Kidney tubule cell (primary cell): Measurements from ENCODE around the gene WASF3.

Experiments used
- DNase-seq: peaks from one replicate; pipeline ENCODE4 v3.0.0-alpha.2; 2018; ENCODE audit warnings: low spot score

The WASF3 gene, protein sequence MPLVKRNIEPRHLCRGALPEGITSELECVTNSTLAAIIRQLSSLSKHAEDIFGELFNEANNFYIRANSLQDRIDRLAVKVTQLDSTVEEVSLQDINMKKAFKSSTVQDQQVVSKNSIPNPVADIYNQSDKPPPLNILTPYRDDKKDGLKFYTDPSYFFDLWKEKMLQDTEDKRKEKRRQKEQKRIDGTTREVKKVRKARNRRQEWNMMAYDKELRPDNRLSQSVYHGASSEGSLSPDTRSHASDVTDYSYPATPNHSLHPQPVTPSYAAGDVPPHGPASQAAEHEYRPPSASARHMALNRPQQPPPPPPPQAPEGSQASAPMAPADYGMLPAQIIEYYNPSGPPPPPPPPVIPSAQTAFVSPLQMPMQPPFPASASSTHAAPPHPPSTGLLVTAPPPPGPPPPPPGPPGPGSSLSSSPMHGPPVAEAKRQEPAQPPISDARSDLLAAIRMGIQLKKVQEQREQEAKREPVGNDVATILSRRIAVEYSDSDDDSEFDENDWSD

DNA sequence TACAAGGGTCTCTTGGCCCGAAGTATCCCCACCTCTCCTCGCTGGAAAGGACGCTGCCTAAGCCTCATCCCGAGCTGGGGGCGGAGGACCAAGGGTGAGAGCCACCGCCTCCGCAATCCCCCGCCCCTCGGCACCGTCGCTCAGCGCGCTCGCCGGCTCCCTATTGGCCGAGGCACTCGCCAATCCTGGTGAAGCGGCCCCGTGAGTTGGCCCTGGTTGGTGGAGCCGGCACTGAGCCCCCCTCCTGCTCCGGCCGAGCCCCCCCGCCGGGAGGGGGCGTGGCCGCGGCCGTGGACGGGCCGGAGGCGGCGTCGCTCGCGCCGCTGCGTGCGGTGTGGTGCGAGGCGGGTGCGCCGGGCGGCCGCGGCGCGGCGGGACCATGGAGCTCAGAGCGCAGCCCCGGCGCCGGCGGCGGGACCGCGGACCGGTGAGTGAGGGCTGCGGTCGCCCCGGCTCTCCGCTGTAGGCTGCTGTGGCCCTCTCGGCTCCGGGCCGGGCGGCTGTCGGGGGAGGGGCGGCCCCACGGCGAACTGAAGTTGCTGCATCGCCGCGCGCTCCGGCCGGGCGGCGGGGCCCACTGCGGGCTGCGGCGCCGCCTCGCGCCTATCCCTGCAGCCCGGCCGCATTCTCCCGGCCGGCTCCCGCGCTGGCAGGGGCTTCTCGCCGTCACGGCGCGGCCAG is at the start of gene WASF3:
WASF3 (plus strand) TSS at position 291 of the 681 bp plus-strand sequence. CDS start 84,588 bp downstream, outside the sequence.
- DNase-seq, result peak; percentile 94

- no peak for DNase-seq
Observed at GRCh38 chr13:26508885-26509284, 48.6 kb upstream of the WASF3 start.

- no peak for DNase-seq
Observed at GRCh38 chr13:26509491-26509890, 48.0 kb upstream of the WASF3 start.

GRCh38 chr13:26513931-26514330 is 43.6 kb upstream of the WASF3 start:
- no peak for DNase-seq

GRCh38 chr13:26515721-26516120 is 41.8 kb upstream of the WASF3 start:
- no peak for DNase-seq

DNA sequence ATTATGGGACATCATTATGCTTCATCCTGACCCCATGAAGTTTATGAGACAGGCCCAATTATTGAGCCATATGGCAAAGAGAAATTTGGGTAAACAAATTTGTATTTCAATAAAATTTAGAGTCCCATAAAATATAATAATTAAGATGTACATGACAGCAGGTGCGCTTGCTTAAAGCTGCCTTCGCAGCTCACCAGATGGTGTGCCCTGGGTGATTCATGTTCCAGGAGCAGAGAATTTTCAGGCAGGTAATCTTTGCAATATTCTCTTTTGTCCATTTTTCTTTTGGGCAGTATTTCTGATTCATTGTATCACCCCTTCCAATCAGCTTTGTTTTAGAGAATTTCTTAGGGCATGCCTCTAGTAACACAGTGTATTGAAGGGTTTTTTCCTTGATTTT is 39.5 kb upstream of the WASF3 start:
- DNase-seq, result no peak

- no peak for DNase-seq
Observed at GRCh38 chr13:26518451-26518959, 39.0 kb upstream of the WASF3 start.

DNA sequence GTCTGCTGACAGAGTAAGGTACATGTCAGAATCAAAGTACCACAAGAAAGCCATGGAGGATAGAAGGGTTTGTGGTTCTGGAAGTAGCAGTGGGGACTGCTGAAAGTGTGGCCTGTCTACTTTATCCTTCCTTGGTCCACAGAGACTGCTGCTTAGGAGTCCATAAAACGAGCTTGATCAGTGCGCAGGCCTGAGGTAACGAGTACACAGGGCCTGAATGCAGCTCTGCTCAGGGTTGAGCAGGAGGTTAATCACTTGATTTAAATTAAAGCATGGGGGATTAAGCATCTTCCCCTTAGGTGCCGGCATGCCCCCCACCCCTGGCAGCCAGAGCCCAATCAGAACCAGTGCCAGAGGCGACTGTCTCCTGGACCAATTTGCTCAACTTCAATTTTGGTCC is 34.9 kb upstream of the WASF3 start:
- no peak for DNase-seq

- no peak for DNase-seq
Observed at GRCh38 chr13:26523007-26523406, 34.5 kb upstream of the WASF3 start.

- DNase-seq, result no peak
Observed at GRCh38 chr13:26525528-26525927, 32.0 kb upstream of the WASF3 start.

DNA sequence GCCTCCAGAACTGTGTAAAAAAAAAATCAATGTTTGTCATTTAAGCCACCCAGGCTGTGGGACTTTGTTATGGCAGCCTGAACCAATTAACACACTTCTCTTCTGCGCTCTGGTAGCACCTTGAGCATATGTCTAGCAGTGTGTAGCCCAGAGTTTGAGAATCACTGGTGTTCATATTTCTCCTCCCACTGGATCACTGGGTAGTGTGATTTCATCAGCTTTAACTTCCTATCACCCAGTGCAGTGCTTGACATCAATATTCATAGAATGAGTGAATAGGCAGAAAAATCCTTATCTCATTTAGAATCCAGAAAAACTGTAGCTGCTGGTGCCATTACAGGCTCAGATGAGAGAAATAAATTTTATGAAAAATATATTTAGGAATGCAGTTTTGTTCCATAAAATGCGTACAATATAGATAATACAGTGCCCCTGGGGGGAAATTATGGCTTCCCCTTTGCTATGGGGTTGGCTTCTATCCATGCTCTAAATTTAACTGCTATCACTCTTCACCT is 30.7 kb upstream of the WASF3 start:
- no peak for DNase-seq

- no peak for DNase-seq
Observed at GRCh38 chr13:26528527-26528926, 29.0 kb upstream of the WASF3 start.

GRCh38 chr13:26529441-26529840 is 28.0 kb upstream of the WASF3 start:
- peak; percentile 42 for DNase-seq

DNA sequence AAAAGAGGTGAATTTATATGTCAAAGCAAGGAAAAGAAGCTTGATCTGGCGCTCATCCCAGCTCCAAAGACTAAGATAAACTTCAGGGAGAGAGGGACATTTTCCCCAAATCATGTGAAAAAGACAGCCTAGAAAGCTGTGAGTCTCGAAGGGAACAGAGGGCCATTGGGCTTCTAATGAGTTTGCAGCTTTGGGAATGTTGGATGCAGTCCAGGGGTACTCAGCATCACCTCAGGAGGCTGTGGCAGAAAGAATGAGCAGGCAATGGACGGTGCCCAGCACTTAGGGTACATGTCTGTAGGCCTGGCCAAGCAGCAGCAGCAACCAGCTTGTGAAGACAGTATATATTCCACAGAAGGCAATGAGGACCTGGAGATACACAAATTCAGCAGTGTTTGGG is 25.7 kb upstream of the WASF3 start:
- no peak for DNase-seq

GRCh38 chr13:26534036-26534726 is 23.3 kb upstream of the WASF3 start:
- DNase-seq, result no peak

GRCh38 chr13:26538363-26539317 is 18.8 kb upstream of the WASF3 start:
- DNase-seq, result no peak

DNA sequence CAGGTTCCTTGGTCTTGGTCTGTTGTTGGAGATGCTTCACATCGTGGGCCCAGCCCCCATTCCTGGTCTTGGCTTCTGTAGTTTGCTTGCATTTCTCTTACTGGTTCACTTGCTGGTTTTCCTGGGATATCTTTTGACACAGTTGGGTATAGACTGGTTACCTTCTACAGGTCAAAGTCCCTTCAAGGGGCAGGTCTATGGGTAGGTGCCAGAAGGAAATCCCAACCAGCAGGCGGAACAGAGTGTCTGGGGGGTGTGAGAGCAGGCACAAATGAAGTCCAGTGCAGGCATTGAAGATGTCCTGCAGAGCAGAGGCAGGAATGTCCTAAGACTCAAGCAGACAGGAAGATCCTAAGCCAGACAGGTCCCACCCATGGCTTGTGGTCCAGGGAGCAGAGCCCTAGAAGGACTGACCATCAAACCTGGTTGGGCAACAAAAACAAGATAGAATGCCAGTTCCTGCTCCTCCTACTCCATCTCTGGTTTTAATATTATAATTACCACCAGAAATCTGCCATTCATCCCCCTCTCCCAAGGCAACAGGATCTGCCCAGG is 17.7 kb upstream of the WASF3 start:
- DNase-seq, result no peak

DNA sequence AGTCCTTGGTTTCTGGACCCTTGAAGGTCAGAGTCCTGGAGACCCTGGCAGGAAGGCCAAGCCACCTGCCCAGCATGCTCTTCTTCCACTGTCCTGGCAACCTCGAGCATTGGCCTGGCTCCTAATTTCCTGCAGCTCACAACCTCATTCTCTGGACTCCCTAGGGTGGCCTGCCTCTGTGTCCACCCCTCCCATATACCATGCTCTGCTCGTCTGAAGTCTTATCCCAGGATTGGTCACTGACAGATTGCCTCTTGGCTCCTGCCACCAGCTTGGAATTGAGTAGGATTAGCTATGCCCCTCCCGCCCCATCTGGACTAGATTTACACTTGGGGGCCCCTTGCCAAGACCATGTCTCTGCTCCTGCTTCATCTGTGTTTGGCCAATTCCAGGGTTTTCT is 17.1 kb upstream of the WASF3 start:
- DNase-seq, result no peak

- no peak for DNase-seq
Observed at GRCh38 chr13:26541041-26541440, 16.4 kb upstream of the WASF3 start.

DNA sequence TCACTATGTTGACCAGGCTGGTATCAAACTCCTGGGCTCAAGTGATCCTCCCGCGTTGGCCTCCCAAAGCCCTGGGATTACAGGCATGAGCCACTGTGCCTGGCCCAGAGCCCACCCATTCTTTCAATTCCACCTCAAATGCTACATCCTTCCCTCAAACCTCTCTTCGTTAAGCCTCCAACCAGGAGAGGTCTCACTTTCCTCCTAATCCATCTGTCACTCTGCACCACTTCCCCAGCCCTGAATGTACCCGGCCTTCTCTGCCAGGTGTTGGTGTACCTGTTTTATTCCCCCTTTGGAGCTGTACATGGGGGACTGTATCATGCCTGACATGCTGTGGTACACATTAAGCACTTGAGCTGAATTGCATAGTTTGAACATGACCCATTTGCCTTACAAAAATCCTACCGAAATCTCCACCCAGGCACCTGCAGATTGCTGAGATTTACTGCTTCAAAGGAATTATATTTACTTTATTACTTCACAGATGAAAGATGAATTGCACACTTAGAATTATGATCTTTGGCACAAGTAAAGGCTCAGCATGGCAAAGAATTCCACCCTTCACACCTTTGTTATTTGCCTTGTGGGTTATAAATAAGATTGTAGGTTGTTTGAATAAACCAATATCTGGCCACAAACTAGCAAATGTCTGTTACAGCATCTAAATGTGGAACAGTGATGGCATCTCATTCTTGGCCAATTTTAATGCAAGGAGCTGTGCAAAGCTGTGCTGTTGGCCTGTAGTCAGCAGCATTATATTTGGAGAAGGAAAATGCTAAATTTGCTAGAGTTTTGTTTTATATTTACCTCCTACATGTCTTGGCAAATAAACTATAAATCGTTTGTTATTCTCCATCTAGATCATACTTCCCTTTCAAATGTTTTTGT is 15.6 kb upstream of the WASF3 start:
- no peak for DNase-seq
